ENCODE measurements around the gene ZBTB45. TPM values are rescaled to one million over a fixed set of nuclear protein-coding genes. Genes with fewer than 3 reads are reported as not detected.

The ZBTB45 gene
- total RNA-seq, 2 donors from 2014 or later: 9.9 to 12.9 TPM

DNA sequence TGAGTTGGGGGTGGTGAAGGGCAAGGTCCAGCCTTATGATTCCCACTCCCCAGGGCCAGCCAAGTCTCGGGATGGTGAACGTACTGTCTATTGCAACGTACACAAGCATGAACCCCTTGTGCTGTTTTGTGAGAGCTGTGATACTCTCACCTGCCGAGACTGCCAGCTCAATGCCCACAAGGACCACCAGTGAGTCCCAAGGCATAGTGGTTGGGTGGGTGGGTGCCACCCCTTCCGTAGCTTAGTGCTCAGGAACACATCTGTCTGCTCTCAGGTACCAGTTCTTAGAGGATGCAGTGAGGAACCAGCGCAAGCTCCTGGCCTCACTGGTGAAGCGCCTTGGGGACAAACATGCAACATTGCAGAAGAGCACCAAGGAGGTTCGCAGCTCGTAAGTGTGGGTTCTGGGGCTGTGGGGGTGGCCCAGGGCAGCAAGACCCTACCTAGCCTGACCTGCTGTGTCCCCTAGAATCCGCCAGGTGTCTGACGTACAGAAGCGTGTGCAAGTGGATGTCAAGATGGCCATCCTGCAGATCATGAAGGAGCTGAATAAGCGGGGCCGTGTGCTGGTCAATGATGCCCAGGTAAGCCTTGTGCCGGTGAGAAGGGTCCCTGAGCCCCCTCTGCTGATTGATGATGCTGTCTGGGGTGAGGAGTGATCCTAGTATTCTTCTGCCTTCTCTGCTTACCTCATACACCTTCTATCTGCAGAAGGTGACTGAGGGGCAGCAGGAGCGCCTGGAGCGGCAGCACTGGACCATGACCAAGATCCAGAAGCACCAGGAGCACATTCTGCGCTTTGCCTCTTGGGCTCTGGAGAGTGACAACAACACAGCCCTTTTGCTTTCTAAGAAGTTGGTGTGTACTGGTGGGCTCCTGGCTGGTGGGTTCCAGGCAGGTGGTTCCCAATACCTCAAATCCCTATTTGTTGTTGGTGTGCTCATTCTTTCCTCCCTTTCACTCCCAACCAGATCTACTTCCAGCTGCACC, 28.0 kb upstream of the ZBTB45 start:
- Histone ChIP-seq H3K9me3 (no peaks in the 10 kb centered on the region), H3K27ac (no peak overlapping the region), H3K36me3 (replicated peaks in 1 of 2; ENCODE audit: insufficient read depth in 1 of 2, low read depth in 2 of 2) (peaks cover 12 to 43% of the 10 kb centered on the region in 2 donors), H3K4me3 (no peak overlapping the region), H3K27me3 (no peaks in the 10 kb centered on the region), H3K4me1 (peaks cover 27% of the 10 kb centered on the region)
- 84 to 88% methylated on average over 10 to 18 of the region's 18 CpGs for WGBS, 2 donors
- TF ChIP-seq, protein P1, sequence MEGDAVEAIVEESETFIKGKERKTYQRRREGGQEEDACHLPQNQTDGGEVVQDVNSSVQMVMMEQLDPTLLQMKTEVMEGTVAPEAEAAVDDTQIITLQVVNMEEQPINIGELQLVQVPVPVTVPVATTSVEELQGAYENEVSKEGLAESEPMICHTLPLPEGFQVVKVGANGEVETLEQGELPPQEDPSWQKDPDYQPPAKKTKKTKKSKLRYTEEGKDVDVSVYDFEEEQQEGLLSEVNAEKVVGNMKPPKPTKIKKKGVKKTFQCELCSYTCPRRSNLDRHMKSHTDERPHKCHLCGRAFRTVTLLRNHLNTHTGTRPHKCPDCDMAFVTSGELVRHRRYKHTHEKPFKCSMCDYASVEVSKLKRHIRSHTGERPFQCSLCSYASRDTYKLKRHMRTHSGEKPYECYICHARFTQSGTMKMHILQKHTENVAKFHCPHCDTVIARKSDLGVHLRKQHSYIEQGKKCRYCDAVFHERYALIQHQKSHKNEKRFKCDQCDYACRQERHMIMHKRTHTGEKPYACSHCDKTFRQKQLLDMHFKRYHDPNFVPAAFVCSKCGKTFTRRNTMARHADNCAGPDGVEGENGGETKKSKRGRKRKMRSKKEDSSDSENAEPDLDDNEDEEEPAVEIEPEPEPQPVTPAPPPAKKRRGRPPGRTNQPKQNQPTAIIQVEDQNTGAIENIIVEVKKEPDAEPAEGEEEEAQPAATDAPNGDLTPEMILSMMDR (IDR thresholded peaks at IDR 0.05): no peak
- no peak for TF ChIP-seq POLR2A (IDR thresholded peaks at IDR 0.05)
- DNase-seq (no peak), ATAC-seq (no peak)
- intact Hi-C loops (cut with DNase I): no loop called here

DNA sequence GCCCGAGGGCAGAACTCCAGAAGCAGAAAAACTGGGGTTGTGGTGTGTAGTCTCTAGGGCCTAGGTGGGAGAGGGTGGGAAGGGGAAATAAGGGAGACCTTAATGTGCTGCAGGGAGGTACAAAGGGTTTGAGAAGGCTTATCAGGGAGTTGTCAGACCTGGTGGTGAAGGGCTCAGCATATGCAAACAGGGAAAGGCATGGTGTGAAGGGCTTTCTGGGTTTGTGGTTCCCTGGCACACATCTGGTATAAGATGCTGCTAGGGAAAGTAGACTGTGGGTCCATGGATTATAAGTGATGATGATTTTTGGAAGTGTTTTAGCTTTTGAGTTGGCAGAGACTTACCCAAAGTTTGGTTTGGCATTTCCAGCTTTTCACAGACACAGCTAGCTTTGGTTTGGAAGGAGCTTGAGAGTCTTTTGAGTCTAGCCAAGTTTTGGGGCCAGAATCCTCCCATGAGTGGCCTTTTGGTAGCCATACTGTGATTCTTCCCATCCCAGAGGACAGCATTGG, 26.5 kb upstream of the ZBTB45 start:
- H3K9me3 ChIP-seq: no peaks in the 10 kb centered on the region
- peak overlapping the region in 1 of 4 donors; percentile 99 for H3K27ac ChIP-seq
- peaks cover 12 to 38% of the 10 kb centered on the region in 2 donors for H3K36me3 ChIP-seq (replicated peaks in 1 of 2; ENCODE audit: insufficient read depth in 1 of 2, low read depth in 2 of 2)

DNA sequence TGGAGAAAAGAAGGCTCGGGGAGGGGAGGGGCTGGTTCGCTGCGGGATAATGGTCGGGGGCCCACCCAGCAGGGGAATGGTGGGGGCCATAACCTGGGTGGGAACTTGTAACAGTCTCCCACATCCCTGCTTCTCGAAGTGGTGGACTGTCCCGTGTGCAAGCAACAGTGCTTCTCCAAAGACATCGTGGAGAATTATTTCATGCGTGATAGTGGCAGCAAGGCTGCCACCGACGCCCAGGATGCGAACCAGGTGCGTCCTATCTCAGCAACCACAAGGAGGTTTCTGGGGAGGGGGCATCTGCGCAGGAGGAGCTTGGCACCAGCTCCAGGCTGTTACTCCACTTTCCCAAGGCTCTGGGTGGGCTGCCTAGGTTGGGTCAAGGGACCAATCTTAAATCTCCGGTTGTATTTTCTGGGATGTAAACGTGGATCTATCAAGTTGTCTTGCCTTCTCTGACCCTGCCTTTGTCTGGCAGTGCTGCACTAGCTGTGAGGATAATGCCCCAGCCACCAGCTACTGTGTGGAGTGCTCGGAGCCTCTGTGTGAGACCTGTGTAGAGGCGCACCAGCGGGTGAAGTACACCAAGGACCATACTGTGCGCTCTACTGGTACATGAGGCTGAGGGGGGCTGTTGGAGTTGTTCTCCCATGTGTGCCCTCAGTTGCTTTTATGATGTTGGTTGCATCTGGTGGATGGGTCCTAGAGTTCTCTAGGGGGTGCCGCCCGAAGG, 25.8 kb upstream of the ZBTB45 start:
- DNase-seq: no peak
- Histone ChIP-seq H3K27ac (peak overlapping the region; percentile 70 to 99 (median 98)), H3K9me3 (no peaks in the 10 kb centered on the region), H3K27me3 (no peaks in the 10 kb centered on the region), H3K4me3 (peak overlapping the region; percentile 66 to 85), H3K4me1 (peaks cover 27% of the 10 kb centered on the region), H3K36me3 (replicated peaks in 1 of 2; ENCODE audit: insufficient read depth in 1 of 2, low read depth in 2 of 2) (peaks cover 12 to 32% of the 10 kb centered on the region in 2 donors)
- TF ChIP-seq, protein P1 (IDR thresholded peaks at IDR 0.05): no peak
- no peak for TF ChIP-seq POLR2A (IDR thresholded peaks at IDR 0.05)
- WGBS, 2 donors: 5 to 9% methylated on average over 11 to 21 of the region's 21 CpGs
- no peak for ATAC-seq
- intact Hi-C loops (cut with DNase I): no loop called here

More for the DNA sequence above, 26.5 kb upstream of the ZBTB45 start:
- 6 to 14% methylated on average over 1 of the region's 1 CpG for WGBS, 2 donors
- Histone ChIP-seq H3K4me3 (peak overlapping the region in 1 of 2 donors; percentile 85), H3K4me1 (peaks cover 27% of the 10 kb centered on the region), H3K27me3 (no peaks in the 10 kb centered on the region)
- intact Hi-C loops (cut with DNase I): no loop called here
- no peak for DNase-seq
- ATAC-seq: no peak
- TF ChIP-seq, protein P1 (IDR thresholded peaks at IDR 0.05): no peak
- no peak for TF ChIP-seq POLR2A (IDR thresholded peaks at IDR 0.05)

DNA sequence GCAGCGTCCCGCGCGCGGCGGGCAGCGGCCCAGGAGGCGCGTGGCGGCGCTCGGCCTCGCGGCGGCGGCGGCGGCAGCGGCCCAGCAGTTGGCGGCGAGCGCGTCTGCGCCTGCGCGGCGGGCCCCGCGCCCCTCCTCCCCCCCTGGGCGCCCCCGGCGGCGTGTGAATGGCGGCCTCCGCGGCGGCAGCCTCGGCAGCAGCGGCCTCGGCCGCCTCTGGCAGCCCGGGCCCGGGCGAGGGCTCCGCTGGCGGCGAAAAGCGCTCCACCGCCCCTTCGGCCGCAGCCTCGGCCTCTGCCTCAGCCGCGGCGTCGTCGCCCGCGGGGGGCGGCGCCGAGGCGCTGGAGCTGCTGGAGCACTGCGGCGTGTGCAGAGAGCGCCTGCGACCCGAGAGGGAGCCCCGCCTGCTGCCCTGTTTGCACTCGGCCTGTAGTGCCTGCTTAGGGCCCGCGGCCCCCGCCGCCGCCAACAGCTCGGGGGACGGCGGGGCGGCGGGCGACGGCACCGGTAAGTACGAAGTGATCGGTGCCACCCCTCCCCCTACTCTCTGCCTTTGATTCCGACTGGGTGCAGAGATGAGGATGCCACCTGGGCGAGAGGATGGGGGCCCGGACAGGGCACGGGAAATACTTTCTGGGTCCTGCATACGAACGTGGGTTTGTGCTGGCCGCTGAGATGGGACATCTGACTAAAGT, 25.1 kb upstream of the ZBTB45 start:
- Histone ChIP-seq H3K36me3 (replicated peaks in 1 of 2; ENCODE audit: insufficient read depth in 1 of 2, low read depth in 2 of 2) (peaks cover 12 to 24% of the 10 kb centered on the region in 2 donors), H3K9me3 (no peaks in the 10 kb centered on the region), H3K4me1 (peaks cover 27% of the 10 kb centered on the region), H3K27me3 (no peaks in the 10 kb centered on the region), H3K4me3 (peak overlapping the region; percentile 66 to 85), H3K27ac (peak overlapping the region; percentile 93 to 99 (median 98))
- TF ChIP-seq POLR2A (IDR thresholded peaks at IDR 0.05): no peak
- TF ChIP-seq, protein P1 (IDR thresholded peaks at IDR 0.05): no peak
- intact Hi-C loops (cut with DNase I): no loop called here
- ATAC-seq: peak; percentile 62
- 0% methylated on average over 6 to 71 of the region's 92 CpGs for WGBS, 2 donors
- peak in 1 of 4 donors; percentile 42 for DNase-seq
